Left kidney (tissue), 2 donors: ENCODE results near the gene ERGIC2. TPM values are rescaled to one million over a fixed set of nuclear protein-coding genes. Genes with fewer than 3 reads are reported as not detected.

Experiments used
- DNase-seq: peaks from one replicate; pipeline ENCODE4 v3.0.0-alpha.2; 2013
- polyA plus RNA-seq: library from polyadenylated mRNA; unstranded; fragments of 120-200 nt; gene quantifications from one replicate; pipeline ENCODE4 v1.2.1, GENCODE V29; 2013; ENCODE audit not compliant: insufficient read length

Gene ERGIC2
- polyA plus RNA-seq, 1 donor = 101 TPM

- DNase-seq = no peak
Measured at GRCh38 chr12:29382251-29382650, 1.3 kb upstream of the ERGIC2 start.

DNA sequence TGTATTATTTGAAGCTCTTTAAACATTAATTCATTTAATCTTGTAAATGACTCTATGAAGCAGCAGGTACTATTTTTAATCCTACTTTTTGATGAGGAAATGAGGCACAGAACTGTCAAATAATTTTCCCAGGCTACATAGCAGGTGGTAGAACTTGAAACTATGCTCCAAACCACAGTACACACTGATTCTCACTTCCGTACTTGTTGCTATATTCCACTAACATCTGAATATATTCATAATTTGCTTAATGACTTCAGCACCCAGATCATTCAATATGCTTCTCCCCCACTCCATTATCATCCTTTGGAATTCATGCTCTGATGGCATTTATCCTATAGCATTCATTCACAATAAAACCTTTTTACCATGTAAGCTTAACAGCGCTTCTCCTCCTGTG, 4.9 kb downstream of the ERGIC2 start:
- no peak for DNase-seq

DNA sequence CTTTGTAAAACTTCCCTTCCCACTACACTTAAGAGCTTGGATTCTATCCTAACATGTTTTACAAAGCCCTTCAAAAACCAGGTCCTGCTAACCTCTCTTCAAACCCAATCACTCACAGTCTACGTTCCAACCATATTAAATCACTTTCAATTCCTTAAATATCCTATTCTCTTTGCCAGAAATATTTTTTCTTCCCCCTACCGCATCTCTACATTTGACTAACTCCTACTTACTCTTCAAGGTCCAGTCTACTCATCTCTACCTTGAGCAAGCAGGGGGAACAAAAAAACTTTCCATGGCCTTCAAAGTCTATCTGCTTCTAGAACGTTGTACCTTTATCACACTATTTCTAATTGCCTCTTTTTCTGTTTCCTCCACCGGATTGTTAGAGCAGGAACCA, 6.1 kb downstream of the ERGIC2 start:
- DNase-seq = no peak

- no peak for DNase-seq
Measured at GRCh38 chr12:29374012-29374411, 7.0 kb downstream of the ERGIC2 start.

- no peak for DNase-seq
Measured at GRCh38 chr12:29365091-29365490, 15.9 kb downstream of the ERGIC2 start.

- DNase-seq = no peak
Measured at GRCh38 chr12:29354954-29355353, 26.0 kb downstream of the ERGIC2 start.

GRCh38 chr12:29350080-29350479, 30.9 kb downstream of the ERGIC2 start:
- peak; percentile 12 for DNase-seq

- no peak for DNase-seq
Measured at GRCh38 chr12:29346769-29347421, 34.1 kb downstream of the ERGIC2 start.

- DNase-seq = no peak
Measured at GRCh38 chr12:29343022-29343799, 37.8 kb downstream of the ERGIC2 start.

GRCh38 chr12:29337325-29337724, 43.6 kb downstream of the ERGIC2 start:
- DNase-seq = no peak

DNA sequence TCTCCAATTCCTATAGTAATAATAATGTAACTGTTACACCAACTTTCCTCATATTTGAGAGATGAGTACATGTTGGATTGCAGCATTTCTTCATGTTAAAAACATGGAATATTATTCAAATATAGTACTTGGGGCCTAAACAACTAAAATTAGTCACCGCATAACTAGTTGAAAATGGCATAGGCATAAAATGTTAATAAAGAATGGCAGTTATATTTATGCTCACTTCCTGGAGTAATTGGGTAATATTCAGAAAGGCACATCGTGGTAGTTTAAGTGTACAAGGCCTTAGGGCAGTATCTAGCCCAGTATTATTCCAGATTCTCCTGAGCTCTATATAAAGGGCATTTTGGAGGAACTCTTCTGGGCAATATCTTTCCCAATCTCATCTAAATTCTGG, 46.0 kb downstream of the ERGIC2 start:
- no peak for DNase-seq

- no peak for DNase-seq
Measured at GRCh38 chr12:29333178-29333577, 47.8 kb downstream of the ERGIC2 start.

- DNase-seq = no peak
Measured at GRCh38 chr12:29329411-29329810, 51.6 kb downstream of the ERGIC2 start.

DNA sequence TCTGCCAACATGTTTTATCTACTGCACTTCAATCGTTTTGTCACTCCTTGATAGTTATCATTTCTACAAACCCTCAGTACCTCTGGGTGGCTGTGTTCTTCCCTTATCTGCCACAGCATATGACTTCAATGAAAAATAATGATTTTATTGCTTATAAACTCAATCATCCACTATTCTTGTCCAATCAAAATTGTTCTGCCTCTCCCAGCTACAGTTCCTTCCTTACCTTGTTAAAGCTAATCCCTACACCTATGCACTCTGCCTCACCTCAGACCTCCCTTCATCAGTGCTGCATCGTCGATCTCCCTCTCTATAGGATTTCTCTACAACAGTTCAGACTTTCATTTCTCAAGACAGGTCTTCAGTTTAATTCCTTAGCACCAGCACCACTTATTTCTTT, 58.8 kb downstream of the ERGIC2 start:
- DNase-seq = no peak

- DNase-seq = no peak
Measured at GRCh38 chr12:29320295-29321085, 60.5 kb downstream of the ERGIC2 start.

DNA sequence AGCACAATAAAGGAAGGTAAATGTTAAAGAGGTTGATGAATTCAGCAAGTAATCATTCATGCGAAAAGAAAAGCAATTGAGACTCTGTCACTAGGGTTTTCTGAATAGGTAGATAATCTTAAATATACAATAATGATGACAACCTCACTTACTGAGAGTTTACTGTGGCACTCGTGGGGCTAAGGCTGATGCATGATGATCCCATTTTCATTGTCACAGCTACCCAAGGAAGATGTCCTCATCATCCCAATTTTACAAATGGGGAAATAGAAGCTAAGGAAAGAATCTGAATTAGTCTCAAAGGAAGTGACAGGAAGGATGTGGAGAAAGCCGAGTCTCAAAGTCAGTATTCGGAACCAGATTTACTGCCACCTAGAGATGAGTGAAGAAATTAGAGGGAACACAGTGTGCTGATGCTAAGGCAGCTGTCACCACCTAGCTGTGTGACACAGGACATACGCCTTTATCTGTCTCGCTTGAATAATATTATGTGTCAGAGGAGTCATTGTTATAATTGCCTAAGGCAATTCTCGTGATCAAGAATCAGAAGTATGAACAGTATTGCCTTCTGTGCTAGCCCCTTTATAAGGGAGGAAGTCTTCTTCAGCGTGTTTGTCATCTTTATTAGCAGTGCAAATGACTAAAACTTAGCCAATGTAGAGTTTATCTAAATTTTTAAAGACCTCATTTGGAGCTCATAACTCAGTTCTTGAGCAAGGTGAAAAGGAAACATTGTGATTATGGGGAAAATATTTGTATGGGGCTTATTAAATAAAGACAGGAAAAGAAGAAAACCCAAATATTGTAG, 63.2 kb downstream of the ERGIC2 start:
- peak; percentile 56 for DNase-seq

GRCh38 chr12:29316752-29317151, 64.2 kb downstream of the ERGIC2 start:
- DNase-seq = no peak

DNA sequence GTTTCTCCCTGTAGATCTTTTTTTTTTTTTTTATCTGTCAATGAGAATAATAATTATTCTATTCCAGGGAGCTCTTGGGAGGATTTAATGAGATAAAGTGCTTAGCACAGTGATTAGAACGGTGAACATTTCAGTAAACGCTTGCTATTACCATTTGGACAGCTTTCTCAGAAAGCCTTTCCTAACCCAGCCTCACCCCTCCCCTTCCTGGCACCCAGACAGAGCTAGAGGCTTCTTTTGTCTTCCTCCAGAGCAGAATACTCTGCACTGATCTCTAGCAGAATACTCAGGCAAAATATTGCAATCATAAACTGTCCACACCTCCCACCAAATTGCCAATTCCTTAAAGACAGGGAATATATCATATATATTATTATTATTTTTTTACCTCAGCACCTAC, 66.6 kb downstream of the ERGIC2 start:
- DNase-seq = no peak

DNA sequence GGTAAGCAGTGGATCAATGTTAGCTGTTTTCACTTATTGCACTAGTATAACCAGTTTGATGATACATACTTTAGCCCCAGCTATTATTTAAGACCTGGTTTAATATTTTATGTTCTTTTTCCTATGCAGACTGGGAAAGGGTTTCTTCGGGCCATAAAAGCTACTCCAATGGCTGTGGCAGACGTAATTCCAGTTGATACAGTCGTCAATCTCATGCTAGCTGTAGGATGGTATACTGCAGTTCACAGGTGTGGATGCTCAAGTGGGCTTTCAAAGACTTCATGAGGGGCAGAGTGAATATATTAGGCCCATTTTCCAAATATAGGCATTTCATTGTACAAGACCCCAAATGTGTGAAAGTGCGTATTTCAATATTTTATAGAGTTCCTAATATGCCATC, 70.1 kb downstream of the ERGIC2 start:
- DNase-seq = no peak

- DNase-seq = no peak
Measured at GRCh38 chr12:29309320-29309902, 71.6 kb downstream of the ERGIC2 start.

GRCh38 chr12:29306682-29307081, 74.3 kb downstream of the ERGIC2 start:
- DNase-seq = no peak

DNA sequence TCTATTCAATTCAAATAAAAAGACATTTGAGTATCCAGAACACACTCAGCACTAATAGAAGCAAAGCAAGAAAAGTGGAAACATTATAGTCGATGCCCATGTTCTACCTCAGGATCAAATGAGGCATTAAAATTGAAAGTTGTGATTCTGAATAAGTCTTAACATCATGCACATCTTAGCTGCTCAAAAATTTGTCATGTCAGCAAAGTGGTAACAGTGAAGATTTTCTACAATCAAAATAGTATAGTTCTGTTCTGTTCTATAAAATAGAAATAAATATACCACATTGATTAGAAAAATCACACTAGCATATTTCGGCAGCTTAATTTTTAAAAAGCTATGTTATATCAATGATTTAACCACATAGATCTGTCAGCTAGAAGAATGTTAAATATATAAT, 74.7 kb downstream of the ERGIC2 start:
- DNase-seq = no peak
